SKM-1 (cell line): ENCODE results near the gene DPM2.

Source experiments
- DNase-seq: peaks from one replicate; lab custom pipeline; 2025; ENCODE audit not compliant: unreplicated experiment; lab: John Stamatoyannopoulos, UW

Gene DPM2

GRCh38 chr9:127958728-127959127 lies 21.1 kb upstream of the DPM2 start:
- no peak for DNase-seq

DNA sequence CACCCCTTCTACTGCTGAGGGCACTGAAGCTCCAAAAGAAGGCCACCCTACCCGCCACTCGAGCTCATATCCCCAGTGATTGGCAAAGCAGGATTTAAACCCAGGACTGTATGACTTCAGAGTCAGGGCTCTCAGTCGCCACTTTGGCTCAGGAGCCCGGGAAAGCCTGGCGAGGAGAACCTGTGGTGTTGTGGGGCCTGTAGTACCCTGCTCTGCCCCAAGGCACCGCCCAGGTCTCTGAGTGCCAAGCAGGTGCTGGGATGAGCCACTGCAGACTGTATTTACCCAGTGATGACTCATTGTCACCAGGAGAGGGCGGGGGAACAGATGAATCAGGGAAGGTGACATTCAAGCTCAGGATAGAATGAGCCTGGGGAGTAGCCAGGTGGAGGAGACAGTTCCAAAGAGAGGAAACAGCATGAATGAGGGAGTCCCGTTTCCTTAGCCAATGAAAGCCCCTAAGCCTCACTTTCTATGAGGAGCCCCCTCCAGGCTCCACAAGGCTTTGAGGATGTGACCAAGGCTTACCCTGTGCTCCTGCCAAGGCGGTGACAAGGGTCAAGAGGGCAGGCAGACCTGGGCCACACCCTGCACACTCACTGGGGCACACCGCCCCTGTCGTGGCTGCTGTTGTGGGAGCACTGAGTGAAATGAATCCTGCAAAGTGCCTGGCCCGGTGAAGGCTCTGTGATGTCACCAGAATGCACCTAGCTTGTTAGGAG lies 17.8 kb upstream of the DPM2 start:
- no peak for DNase-seq

DNA sequence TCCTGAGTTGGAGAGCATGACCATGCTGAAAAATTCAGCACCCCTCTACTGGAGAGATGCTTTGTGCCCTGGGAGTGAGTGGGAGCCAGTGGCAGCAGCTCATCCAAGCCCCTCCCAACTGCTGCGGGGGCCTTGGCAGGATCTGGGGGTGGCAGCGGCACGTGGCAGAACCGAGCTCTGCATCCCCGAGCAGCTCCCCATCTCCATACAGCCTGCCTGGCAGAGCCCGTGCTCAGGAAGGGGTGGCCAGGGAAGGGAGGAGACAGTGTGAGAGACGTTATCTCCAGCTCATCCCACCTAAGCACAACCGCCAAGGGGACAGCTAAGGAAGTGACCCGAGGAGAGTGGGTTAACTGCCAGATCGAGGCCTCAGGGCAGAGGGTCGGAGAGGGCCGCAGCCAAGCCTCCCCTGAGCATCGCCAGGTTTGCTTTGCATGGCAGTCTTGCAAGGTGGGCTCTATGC lies 17.2 kb upstream of the DPM2 start:
- no peak for DNase-seq

- DNase-seq: no peak
These were observed 16.3 kb upstream of the DPM2 start for GRCh38 chr9:127953768-127954505.

DNA sequence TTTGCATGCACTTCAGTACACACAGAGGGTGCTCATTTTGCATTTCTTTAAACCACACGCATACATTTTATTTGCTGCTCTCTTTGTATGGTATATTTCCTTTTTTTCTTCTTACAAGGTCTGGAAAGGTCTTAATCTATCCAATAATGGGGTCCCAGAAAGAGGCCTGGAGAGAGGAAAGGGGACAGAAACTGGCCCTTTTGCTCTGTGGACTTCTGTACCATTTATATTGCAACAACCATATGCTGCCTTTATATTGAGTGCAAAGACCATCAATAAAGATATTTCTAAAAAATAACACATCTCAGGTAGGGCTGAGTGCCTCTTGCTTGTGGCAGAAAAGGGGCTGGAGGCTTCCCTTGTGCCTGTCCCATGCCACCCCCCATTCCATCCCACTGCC lies 15.5 kb upstream of the DPM2 start:
- DNase-seq: no peak

DNA sequence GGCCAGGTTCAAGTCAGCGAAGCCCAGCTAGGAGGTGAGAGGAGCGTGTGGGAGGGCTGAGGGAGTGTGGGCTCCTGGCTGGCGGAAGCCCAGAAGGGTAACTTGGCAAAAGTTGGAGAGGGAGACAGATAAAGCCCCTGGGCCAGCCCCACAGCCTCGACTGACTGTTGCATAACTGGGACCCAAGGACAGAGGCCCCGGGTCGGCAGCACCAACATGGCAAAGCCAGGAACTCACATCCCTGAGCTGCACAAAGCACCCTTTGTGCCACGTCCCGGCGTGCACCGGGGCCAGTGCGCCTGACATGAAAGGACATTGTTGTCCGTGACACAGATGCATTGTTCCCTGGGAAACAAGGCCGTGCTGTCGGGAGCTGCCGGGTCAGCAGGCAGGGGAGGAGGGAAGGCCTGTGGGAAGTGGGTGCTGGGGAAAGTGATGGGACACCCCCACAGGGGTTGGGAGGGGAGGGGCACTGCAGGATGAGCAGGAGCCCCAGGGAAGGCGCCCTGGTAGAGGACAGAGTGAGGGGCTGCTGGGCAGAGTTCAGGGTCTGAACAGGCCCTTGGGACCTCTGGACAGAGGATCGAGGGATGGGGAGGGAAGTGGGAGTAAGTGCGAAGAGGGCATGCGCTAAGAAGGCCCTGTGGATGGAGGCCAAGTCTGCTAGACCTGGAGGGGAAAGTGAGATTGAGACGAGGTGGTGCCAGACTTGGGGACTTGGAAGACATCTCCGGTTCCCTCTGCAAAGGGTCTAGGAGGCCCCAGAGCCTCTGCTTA lies 13.0 kb upstream of the DPM2 start:
- no peak for DNase-seq

DNA sequence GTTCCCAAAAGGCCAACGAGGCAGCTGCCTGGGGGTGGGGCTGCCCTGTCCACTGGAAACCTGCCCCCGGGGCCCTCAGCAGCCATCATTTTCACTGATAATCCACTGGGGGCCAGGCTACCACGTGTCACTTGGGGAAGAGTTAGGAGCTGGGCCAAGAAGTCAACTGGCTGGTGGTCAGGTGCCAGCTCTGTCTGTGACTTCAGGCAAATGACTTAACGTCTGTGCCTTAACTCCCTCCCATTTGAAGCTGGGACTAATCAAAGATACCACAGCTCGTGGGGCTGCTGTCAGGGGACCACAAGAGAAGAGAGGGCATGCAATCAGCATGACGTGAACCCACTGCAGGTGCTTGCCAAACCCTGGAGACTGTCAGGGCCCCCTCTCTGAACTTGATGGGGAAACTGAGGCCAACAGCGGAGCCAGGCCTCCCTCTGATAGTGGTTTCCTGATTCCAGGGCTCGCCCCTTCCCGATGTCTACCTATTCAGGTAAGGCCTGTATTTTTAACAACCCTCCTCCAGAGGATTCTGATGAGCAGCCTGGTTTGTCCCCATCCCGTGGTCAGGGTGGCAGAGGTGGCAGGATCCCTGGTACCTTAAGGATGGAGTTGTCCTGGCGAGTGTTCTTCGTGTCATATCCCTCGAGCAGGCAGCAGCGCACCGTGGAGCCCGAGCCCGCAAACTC lies 12.3 kb upstream of the DPM2 start:
- no peak for DNase-seq

DNA sequence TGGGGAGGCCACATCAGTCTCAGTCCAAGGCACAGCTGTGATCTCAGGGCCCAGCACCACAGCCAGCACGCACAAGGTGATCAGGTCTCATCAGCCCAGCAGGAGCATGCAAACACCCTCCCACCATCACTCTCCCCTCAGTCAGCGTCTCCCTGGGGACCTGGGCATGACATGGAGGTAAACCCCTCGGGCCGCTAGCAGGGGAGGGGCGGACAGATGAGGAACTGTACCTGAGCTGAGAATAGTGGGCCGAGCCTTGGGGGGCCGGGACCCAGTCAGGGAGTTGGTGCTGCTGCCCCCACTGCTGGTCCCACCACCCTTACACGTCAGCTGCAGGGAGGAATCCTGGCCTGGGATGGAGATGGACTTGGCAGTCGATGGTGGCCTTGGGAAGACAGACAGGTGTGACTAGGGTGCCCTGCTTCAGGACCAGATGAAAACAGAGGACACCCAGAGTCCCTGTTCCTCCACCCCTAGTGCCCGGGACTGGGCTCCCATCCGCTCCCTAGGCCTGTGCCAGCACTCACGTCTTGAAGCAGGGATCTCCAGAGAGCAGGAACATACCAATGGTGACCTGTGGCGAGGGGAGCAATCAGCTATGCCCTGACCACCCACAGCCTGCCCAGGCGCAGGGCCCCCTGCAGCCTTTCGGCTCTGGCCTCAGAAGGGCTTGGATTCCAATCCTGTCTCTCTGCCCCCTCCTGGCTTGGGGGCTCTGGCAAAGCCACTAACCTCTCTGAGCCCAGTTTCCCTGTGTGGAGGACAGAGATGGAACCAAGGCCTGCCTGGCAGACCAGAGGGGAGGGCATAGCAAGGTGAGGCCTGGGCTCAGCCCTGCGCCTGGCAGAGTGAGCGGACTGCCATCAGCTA lies 10.4 kb upstream of the DPM2 start:
- DNase-seq: no peak

DNA sequence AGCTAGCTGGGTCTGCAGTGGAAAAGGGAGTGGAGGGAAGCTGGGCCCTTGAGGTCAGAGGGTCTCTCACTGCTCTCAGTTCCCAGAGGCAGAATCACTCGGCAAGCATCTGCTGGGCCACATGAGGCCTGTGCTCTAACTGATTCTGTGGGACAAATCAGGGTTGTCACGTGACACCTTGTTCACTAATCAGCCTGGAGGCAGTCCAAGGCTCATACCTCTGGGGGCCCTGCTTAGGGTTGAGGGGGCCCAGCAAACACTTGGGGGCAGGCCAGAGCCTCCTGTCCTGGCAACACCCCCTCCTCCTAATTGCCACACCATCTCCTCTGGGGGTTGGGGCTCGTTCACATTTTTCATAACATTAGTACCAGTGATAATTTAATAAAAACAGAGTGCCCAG lies 9.1 kb upstream of the DPM2 start:
- no peak for DNase-seq

DNA sequence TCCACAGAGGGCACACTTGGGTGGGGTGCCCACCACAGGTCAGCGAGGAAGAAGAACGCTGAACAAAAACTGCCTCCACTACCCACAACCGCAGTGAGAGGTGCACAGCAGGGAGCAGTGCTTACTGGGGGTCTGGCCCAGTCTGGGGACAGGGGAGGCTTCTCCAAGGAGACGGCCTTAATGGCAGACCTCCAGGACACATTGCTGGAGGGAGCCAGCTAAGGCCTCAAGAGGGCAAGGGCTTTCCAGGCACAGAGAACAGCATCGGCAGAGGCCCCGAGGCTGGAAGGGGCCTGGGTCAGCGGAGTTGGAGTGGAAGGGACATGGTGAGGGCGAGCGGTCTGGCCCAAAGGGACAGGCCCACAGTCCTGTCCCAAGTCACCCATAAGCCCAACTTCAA lies 8.3 kb upstream of the DPM2 start:
- DNase-seq: no peak

- DNase-seq: no peak
These were observed 7.7 kb upstream of the DPM2 start for GRCh38 chr9:127945338-127945737.

DNA sequence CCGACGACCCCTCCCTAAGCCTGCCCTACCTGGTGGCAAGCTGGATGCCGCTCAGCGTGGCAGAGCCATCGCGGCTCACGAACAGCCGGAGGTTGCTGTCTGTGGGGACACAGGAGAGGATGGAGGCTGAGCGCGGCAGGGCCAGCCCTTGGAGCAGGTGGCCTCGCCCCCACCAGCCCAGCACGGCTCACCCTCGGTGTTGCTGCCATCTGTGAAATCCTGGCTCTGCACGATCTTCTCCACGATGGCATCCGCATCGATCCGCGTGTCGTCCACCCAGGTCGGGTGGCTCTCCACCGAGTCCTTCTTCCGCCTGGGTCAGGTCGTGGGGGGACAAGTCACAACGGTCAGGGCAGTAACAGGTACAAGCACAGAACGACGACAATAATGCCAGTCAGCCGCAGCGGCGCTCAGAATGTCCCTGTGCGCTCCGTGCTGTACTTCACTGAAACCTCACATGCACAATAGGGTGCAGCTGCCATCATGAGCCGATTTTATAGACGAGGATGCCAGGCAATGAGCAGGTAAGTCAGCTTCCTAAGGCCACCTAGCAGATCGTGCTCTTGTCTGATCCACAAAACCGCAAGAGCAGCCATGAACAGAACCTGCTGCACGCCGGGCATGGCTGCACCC lies 7.0 kb upstream of the DPM2 start:
- DNase-seq: no peak

- peak; percentile 64 for DNase-seq
These were observed 6.1 kb upstream of the DPM2 start for GRCh38 chr9:127943731-127944144.

DNA sequence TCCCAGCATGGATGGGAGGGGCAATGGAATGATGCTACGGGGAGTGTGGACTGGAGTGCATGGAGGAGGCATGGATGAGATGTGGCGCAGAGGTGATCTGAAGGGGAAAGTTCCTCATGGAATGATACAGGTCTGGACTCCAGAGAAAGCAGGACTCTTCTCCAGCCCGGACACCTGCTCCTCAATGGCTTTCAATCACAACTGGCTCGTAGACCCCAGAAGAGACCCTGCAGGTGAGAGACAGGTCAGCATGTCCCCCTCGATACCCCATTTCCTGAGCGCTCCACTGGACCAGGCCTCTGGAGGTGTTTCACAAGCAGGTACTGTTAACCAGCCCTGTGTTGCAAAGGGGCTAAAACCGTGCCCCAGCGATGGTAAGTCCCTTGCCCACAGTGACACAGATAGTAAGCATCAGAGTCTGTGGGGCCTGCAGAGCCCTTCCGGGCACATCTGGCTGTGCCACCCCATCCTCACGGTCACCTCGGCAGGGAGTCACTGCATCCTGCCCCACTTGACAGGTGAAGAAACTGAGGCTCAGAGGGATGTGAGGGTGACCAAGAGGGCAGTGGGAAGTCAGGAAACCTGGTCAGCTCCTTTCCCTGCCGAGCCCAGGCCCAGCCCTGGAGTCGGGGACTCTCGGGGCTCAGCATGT lies 5.5 kb upstream of the DPM2 start:
- DNase-seq: no peak

- peak; percentile 19 for DNase-seq
These were observed 4.8 kb upstream of the DPM2 start for GRCh38 chr9:127942216-127943010.

- DNase-seq: no peak
These were observed 4.2 kb upstream of the DPM2 start for GRCh38 chr9:127941961-127942215.

GRCh38 chr9:127941062-127941960 lies 3.7 kb upstream of the DPM2 start:
- DNase-seq: no peak

GRCh38 chr9:127940593-127940992 lies 2.9 kb upstream of the DPM2 start:
- no peak for DNase-seq
